Measurements from ENCODE around the gene MORF4L1.
"Not testable (repeated sequence)": the region's sequence is repeated elsewhere in the genome, so short reads cannot be mapped to it uniquely, and the experiment has no call there.

MORF4L1 gene

DNA sequence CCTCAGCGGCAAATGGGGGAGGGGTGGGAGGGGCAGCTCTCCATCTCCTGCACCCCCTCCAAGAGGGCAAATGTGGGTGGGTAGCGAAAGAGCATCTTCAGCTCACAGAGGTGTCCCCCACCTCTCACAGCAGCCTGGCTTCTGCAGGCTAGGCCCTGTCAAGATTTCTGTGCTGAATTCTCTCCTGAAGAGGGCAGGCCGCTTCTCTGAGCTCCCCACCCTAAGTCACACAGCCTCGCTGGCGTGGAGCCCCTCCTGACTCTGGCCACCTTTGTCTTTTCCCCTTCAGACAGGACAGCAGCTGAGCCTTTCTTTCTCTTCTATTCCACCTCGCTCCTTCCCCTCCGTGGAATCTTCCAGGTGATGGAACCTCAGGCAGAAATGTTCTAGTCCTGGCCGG, 35.1 kb upstream of the MORF4L1 start:
- DNase-seq (ENCODE audit: low read depth) = no peak
- no peak for TF ChIP-seq CTCF (conservative IDR thresholded peaks at IDR 0.05; ENCODE audit: low read depth, low read length)
- H3K4me3 ChIP-seq (ENCODE audit: low read depth, low read length) = no peak overlapping the region

- no peak overlapping the region for H3K4me3 ChIP-seq (ENCODE audit: low read depth, low read length)
- TF ChIP-seq CTCF (conservative IDR thresholded peaks at IDR 0.05; ENCODE audit: low read depth, low read length) = no peak
- DNase-seq (ENCODE audit: low read depth) = no peak
Observed at GRCh38 chr15:78838489-78838888, 34.2 kb upstream of the MORF4L1 start.

GRCh38 chr15:78839151-78839550, 33.5 kb upstream of the MORF4L1 start:
- H3K4me3 ChIP-seq (ENCODE audit: low read depth, low read length); DNase-seq (ENCODE audit: low read depth): not testable (repeated sequence)

GRCh38 chr15:78840661-78841375, 31.9 kb upstream of the MORF4L1 start:
- DNase-seq (ENCODE audit: low read depth) = no peak
- no peak overlapping the region for H3K4me3 ChIP-seq (ENCODE audit: low read depth, low read length)
- no peak for TF ChIP-seq CTCF (conservative IDR thresholded peaks at IDR 0.05; ENCODE audit: low read depth, low read length)

DNA sequence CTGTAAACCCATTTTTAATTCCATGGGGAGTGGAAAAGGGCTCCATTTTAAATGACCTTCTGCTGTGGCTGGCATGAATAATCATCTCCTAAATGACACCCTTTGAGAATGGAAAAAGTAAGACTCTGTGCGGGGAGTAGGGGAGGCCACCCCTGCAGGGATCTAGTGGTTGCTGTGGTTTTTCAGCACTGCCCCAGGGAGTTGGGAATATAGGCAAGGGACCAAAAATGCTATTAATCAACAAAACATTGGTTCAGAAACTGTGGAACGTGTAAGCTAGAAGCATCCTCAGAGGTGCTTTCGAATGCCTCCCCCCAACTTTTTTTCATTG, 31.3 kb upstream of the MORF4L1 start:
- no peak overlapping the region for H3K4me3 ChIP-seq (ENCODE audit: low read depth, low read length)
- DNase-seq (ENCODE audit: low read depth) = no peak
- no peak for TF ChIP-seq CTCF (conservative IDR thresholded peaks at IDR 0.05; ENCODE audit: low read depth, low read length)

DNA sequence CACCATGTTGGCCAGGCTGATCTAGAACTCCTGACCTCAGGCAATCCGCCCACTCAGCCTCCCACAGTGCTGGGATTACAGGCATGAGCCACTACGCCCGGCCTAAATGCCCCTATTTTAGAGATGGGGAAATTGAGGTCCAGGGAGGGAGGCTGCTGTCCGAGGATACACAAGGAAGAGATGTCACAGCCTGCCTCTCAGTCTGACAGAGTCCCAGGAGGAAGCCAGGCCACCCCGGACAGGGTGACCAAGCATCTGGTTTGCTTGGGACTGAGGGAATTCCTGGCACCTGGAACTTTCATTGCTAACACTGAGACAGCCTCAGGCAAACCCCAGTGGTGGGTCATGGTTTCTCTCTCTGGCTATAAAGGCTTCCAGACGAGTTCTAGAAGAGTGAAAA, 30.8 kb upstream of the MORF4L1 start:
- no peak for TF ChIP-seq CTCF (conservative IDR thresholded peaks at IDR 0.05; ENCODE audit: low read depth, low read length)
- no peak for DNase-seq (ENCODE audit: low read depth)
- no peak overlapping the region for H3K4me3 ChIP-seq (ENCODE audit: low read depth, low read length)

DNA sequence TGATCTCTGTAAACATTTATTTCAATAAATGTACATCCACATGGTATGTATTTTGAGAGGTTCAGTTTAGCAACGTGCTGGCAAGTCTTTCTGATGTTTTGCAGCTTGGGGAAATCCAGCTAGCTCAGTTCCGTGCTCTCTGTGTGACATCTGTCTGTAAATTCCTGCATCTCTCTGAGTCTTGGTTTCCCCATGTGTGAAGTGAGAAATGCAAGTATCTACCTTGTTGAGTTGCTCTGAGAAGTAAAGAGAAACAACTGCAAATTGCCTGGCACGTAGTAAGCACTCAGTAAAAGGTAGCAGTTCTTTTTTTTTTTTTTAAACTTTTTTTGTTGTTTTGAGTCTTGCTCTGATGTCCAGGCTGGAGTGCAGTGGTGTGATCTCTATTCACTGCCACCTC, 30.2 kb upstream of the MORF4L1 start:
- no peak for TF ChIP-seq CTCF (conservative IDR thresholded peaks at IDR 0.05; ENCODE audit: low read depth, low read length)
- no peak for DNase-seq (ENCODE audit: low read depth)
- H3K4me3 ChIP-seq (ENCODE audit: low read depth, low read length) = no peak overlapping the region

- H3K4me3 ChIP-seq (ENCODE audit: low read depth, low read length); DNase-seq (ENCODE audit: low read depth): not testable (repeated sequence)
Observed at GRCh38 chr15:78846906-78847305, 25.8 kb upstream of the MORF4L1 start.

GRCh38 chr15:78847387-78847906, 25.2 kb upstream of the MORF4L1 start:
- not testable (repeated sequence) for DNase-seq (ENCODE audit: low read depth)

More at GRCh38 chr15:78847387-78847906, 25.2 kb upstream of the MORF4L1 start:
- H3K4me3 ChIP-seq (ENCODE audit: low read depth, low read length) = not testable (repeated sequence)

Measured in choroid plexus epithelial cell (primary cell).